ENCODE data around the gene TLN1.

DNA sequence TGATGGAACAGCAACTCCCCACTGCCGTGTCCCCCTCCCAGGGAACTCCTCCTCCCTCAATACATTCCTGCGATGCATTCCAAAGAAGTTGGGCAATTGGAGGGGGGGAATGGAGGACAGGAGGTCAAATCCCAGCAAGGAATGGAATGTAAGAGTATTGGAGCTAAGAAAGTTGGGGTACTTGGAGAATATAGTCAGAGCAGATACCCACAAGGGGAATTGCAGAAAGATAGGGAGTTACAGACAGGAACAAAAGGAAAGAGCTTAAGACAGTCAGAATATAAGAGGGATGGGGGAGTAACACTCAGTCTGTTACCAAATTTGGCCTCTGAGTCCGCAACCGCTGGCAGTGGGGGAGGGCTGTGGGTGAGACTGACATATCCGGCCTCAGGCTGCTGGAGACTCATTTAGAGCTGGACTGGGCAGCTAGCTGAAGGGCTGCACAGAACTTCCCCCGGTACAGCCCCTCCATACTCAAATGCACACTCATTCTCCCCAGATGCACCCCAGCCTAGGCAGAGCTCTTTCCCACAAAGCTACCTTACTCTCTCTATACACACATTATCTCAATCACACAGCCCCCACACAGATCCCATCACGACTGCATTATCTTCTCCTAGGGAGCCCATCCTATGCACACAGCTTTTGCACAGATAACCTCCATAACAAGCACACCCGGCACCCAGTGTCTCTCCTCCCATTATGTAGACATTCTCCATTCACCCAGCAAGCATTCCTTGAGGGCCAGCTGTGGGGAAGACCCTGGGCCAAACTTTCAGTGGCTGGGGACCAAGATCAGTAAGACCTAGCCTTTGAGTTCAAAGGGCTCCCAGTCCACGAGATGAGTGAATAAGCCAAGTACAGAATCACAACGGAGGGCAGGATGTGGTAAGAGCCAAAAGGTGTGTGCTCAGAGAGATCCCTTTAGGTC lies 3.7 kb downstream of the TLN1 start:
- TF ChIP-seq, protein P1, sequence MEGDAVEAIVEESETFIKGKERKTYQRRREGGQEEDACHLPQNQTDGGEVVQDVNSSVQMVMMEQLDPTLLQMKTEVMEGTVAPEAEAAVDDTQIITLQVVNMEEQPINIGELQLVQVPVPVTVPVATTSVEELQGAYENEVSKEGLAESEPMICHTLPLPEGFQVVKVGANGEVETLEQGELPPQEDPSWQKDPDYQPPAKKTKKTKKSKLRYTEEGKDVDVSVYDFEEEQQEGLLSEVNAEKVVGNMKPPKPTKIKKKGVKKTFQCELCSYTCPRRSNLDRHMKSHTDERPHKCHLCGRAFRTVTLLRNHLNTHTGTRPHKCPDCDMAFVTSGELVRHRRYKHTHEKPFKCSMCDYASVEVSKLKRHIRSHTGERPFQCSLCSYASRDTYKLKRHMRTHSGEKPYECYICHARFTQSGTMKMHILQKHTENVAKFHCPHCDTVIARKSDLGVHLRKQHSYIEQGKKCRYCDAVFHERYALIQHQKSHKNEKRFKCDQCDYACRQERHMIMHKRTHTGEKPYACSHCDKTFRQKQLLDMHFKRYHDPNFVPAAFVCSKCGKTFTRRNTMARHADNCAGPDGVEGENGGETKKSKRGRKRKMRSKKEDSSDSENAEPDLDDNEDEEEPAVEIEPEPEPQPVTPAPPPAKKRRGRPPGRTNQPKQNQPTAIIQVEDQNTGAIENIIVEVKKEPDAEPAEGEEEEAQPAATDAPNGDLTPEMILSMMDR (IDR thresholded peaks at IDR 0.05): no peak
- no peak for TF ChIP-seq EZH2 (IDR thresholded peaks at IDR 0.05; ENCODE audit: borderline replicate concordance, insufficient read depth, low read depth, low read length, poor library complexity, severe bottlenecking)
